Keratinocyte (primary cell): ENCODE results near the gene IFT52. TPM values are rescaled to one million over a fixed set of nuclear protein-coding genes. Genes with fewer than 3 reads are reported as not detected.
"Not testable (repeated sequence)": the region's sequence is repeated elsewhere in the genome, so short reads cannot be mapped to it uniquely, and the experiment has no call there.

Source experiments
- DNase-seq: peaks from one replicate; pipeline ENCODE4 v3.0.0-alpha.2; 2011; ENCODE audit warnings: low read depth, missing footprints, low spot score
- FAIRE-seq: peaks from 2 replicates; lab custom pipeline; 2011; peaks lifted over from hg19 to GRCh38; lab: Jason Lieb, UNC
- H2AFZ ChIP-seq: 2 replicates; pipeline ENCODE4 v1.6.0; 2012; ENCODE audit warnings: low read length, control low read depth, inconsistent platforms; ENCODE audit not compliant: control insufficient read depth
- H3K27ac ChIP-seq: 2 replicates; pipeline ENCODE4 v1.5.1; 2011; ENCODE audit warnings: low read length; ENCODE audit not compliant: control insufficient read depth, insufficient read depth
- H3K27me3 ChIP-seq: 3 replicates; pipeline ENCODE4 v1.6.0; 2011; ENCODE audit warnings: low read length; ENCODE audit not compliant: control insufficient read depth, insufficient read depth; ENCODE audit errors: extremely low read depth
- H3K36me3 ChIP-seq, 2 experiments: 2 replicates in 1 of 2; 3 replicates in 1 of 2; pipeline ENCODE4 v1.5.1; 2011; ENCODE audit warnings: low read length in 2 of 2, mild to moderate bottlenecking in 1 of 2; ENCODE audit not compliant: control insufficient read depth in 2 of 2, insufficient read depth in 2 of 2; ENCODE audit errors: extremely low read depth in 1 of 2
- H3K4me1 ChIP-seq: 3 replicates; pipeline ENCODE4 v1.5.1; 2011; ENCODE audit warnings: low read length; ENCODE audit not compliant: control insufficient read depth, insufficient read depth; ENCODE audit errors: extremely low read depth
- H3K4me2 ChIP-seq: 3 replicates; pipeline ENCODE4 v1.6.0; 2011; ENCODE audit warnings: low read depth, low read length; ENCODE audit not compliant: control insufficient read depth, insufficient read depth; ENCODE audit errors: extremely low read depth
- H3K4me3 ChIP-seq, 3 experiments: fragments of 200-600 bp in 1 of 3; sonication (generic) in 1 of 3; 2 replicates in 2 of 3; 3 replicates in 1 of 3; pipeline ENCODE4 v1.5.1; 2011 to 2016; ENCODE audit warnings: low read length in 3 of 3, mild to moderate bottlenecking in 3 of 3, control low read depth in 2 of 3, inconsistent platforms in 1 of 3, low read depth in 1 of 3, mixed read lengths in 1 of 3, mixed run types in 1 of 3, moderate library complexity in 1 of 3; ENCODE audit not compliant: control insufficient read depth in 2 of 3, insufficient read depth in 2 of 3; ENCODE audit errors: extremely low read depth in 1 of 3
- H3K79me2 ChIP-seq: 2 replicates; pipeline ENCODE4 v1.6.0; 2012; ENCODE audit warnings: low read length; ENCODE audit not compliant: control insufficient read depth, insufficient read depth
- H3K9ac ChIP-seq: 3 replicates; pipeline ENCODE4 v1.6.0; 2011; ENCODE audit warnings: low read length; ENCODE audit not compliant: control insufficient read depth, insufficient read depth; ENCODE audit errors: extremely low read depth
- H3K9me1 ChIP-seq: 3 replicates; pipeline ENCODE4 v1.6.0; 2011; ENCODE audit warnings: low read length; ENCODE audit not compliant: control insufficient read depth, insufficient read depth; ENCODE audit errors: extremely low read depth
- H3K9me3 ChIP-seq: 2 replicates; pipeline ENCODE4 v1.5.1; 2012; ENCODE audit warnings: low read depth, low read length; ENCODE audit not compliant: control insufficient read depth
- H4K20me1 ChIP-seq: 3 replicates; pipeline ENCODE4 v1.6.0; 2011; ENCODE audit warnings: low read length; ENCODE audit not compliant: control insufficient read depth, insufficient read depth; ENCODE audit errors: extremely low read depth
- CTCF ChIP-seq, 3 experiments: IDR thresholded peaks in 1 of 3; conservative IDR thresholded peaks in 1 of 3; optimal IDR thresholded peaks in 1 of 3; 2 replicates in 2 of 3; 3 replicates in 1 of 3; pipeline versions ENCODE3 to v1.5.1; 2011; ENCODE audit warnings: low read length in 3 of 3, mild to moderate bottlenecking in 3 of 3, moderate library complexity in 2 of 3, control low read depth in 1 of 3, inconsistent platforms in 1 of 3; ENCODE audit not compliant: insufficient read depth in 2 of 3; ENCODE audit errors: extremely low read depth in 1 of 3
- EZH2 ChIP-seq: IDR thresholded peaks from one replicate; pipeline ENCODE4 v1.6.1; 2012; ENCODE audit warnings: inconsistent platforms, mild to moderate bottlenecking, low read length, moderate library complexity
- dilution Hi-C: fragments of 300-500 bp; cut with MboI; formaldehyde crosslinking; loops from one replicate; pipeline ENCODE4 v1.7.0; 2020; ENCODE audit warnings: low sequenced_read_pairs; ENCODE audit not compliant: extremely low pct_ligation_motif_present
- polyA plus RNA-seq, 5 experiments: library from polyadenylated mRNA; depleted of rRNA in 3 of 5; stranded (reverse) in 3 of 5; stranded (forward) in 1 of 5; unstranded in 1 of 5; fragments of >200 nt; gene quantifications; 1 replicate in 1 of 5; 2 replicates in 3 of 5; 3 replicates in 1 of 5; pipeline versions ENCODE4 v1.2.1 to v1.2.3, GENCODE V29; 2011 to 2012; ENCODE audit warnings: missing spikeins in 2 of 5, low read depth in 1 of 5, low replicate concordance in 1 of 5

Gene IFT52
- polyA plus RNA-seq, 1 donor (not counting 4 experiments of a cell fraction or from before 2014, with no cell fraction given) = 22.8 TPM

GRCh38 chr20:43590036-43590391 is 723 bp upstream of the IFT52 start:
- Histone ChIP-seq H3K4me1 (peaks cover 10% of the 10 kb centered on the region), H4K20me1 (no peaks in the 10 kb centered on the region), H3K4me3 (peak overlapping the region; percentile 75 to 93 (median 83)), H3K79me2 (peaks cover 12% of the 10 kb centered on the region), H3K9me3 (no peaks in the 10 kb centered on the region), H3K27me3 (no peaks in the 10 kb centered on the region), H3K9ac (peak overlapping the region; percentile 87), H3K9me1 (no peaks in the 10 kb centered on the region), H3K27ac (no peak overlapping the region), H3K4me2 (peak overlapping the region; percentile 93), H3K36me3 (no peaks in the 10 kb centered on the region), H2AFZ (peak overlapping the region; percentile 87)
- DNase-seq (no peak), FAIRE-seq (no peak)
- no peak for TF ChIP-seq EZH2
- no peak for TF ChIP-seq CTCF (optimal IDR thresholded peaks at IDR 0.05 in 1 of 3, IDR thresholded peaks at IDR 0.05 in 1 of 3, conservative IDR thresholded peaks at IDR 0.05 in 1 of 3; ENCODE audit: extremely low read depth in 1 of 3, insufficient read depth in 2 of 3, low read length in 3 of 3)
- dilution Hi-C loops = no loop called here

GRCh38 chr20:43601960-43602359 is 11.2 kb downstream of the IFT52 start:
- DNase-seq, H3K4me3 ChIP-seq, FAIRE-seq, H3K9ac ChIP-seq, dilution Hi-C loops, H3K9me1 ChIP-seq, H4K20me1 ChIP-seq, H3K27me3 ChIP-seq, H2AFZ ChIP-seq, H3K79me2 ChIP-seq, H3K4me1 ChIP-seq, H3K4me2 ChIP-seq, H3K9me3 ChIP-seq, H3K27ac ChIP-seq: not testable (repeated sequence)
- peaks cover 8 to 12% of the 10 kb centered on the region in 2 experiments for H3K36me3 ChIP-seq

- H3K4me1 ChIP-seq = no peaks in the 10 kb centered on the region
- DNase-seq (no peak), FAIRE-seq (no peak)
- no peak overlapping the region for H3K4me3 ChIP-seq
- no peak overlapping the region for H3K9ac ChIP-seq
- dilution Hi-C loops = no loop called here
- H3K79me2 ChIP-seq = no peaks in the 10 kb centered on the region
- H3K36me3 ChIP-seq = peaks cover 6 to 12% of the 10 kb centered on the region in 2 experiments
- no peak overlapping the region for H2AFZ ChIP-seq
- no peak overlapping the region for H3K4me2 ChIP-seq
- no peaks in the 10 kb centered on the region for H3K27me3 ChIP-seq
- no peaks in the 10 kb centered on the region for H3K9me1 ChIP-seq
- H4K20me1 ChIP-seq = no peaks in the 10 kb centered on the region
- no peak for TF ChIP-seq EZH2
- no peak for TF ChIP-seq CTCF (optimal IDR thresholded peaks at IDR 0.05 in 1 of 3, IDR thresholded peaks at IDR 0.05 in 1 of 3, conservative IDR thresholded peaks at IDR 0.05 in 1 of 3; ENCODE audit: extremely low read depth in 1 of 3, insufficient read depth in 2 of 3, low read length in 3 of 3)
- H3K27ac ChIP-seq = no peak overlapping the region
- no peaks in the 10 kb centered on the region for H3K9me3 ChIP-seq
Measured at GRCh38 chr20:43603124-43603523, 12.4 kb downstream of the IFT52 start.
